ENCODE data around the gene CPN2.

The CPN2 gene

GRCh38 chr3:194306771-194307640 lies 44.1 kb downstream of the CPN2 start:
- no peak overlapping the region for H3K9ac ChIP-seq (ENCODE audit: low read length)
- H3K18ac ChIP-seq (ENCODE audit: low read depth in 1 of 2, low read length in 2 of 2), result no peak overlapping the region
- no peak for DNase-seq
- H3K79me1 ChIP-seq (replicated peaks; ENCODE audit: low read length, poor library complexity, severe bottlenecking), result no peaks in the 10 kb centered on the region
- H2BK5ac ChIP-seq (ENCODE audit: low read depth, low read length, poor library complexity, severe bottlenecking), result no peak overlapping the region
- no peak overlapping the region for H2AFZ ChIP-seq (ENCODE audit: low read depth, low read length)
- 89% methylated on average over 12 of the region's 13 CpGs for WGBS
- no peaks in the 10 kb centered on the region for H3K36me3 ChIP-seq (ENCODE audit: control insufficient read depth in 1 of 2, insufficient read depth in 2 of 2, low read depth in 1 of 2, low read length in 2 of 2)
- H3K27me3 ChIP-seq (ENCODE audit: control insufficient read depth in 1 of 2, insufficient read depth in 1 of 2, low read length in 2 of 2), result peaks cover 16 to 72% of the 10 kb centered on the region in 2 experiments
- no peak overlapping the region for H2AK5ac ChIP-seq (ENCODE audit: low read length, severe bottlenecking)
- H3K4ac ChIP-seq (ENCODE audit: low read depth in 1 of 2, low read length in 2 of 2), result no peak overlapping the region
- no peaks in the 10 kb centered on the region for H3K9me3 ChIP-seq (ENCODE audit: control insufficient read depth, low read length)
- H3K23ac ChIP-seq (ENCODE audit: low read length in 2 of 2), result no peak overlapping the region
- H3K14ac ChIP-seq (ENCODE audit: low read length in 2 of 2), result no peak overlapping the region
- H3K4me1 ChIP-seq (ENCODE audit: control insufficient read depth, insufficient read depth, low read depth, low read length), result peaks cover 13% of the 10 kb centered on the region
- no peak overlapping the region for H2BK12ac ChIP-seq (ENCODE audit: low read length in 2 of 2)
- H3K4me3 ChIP-seq (ENCODE audit: insufficient read depth in 1 of 2, low read depth in 1 of 2, low read length in 2 of 2), result no peak overlapping the region
- no peak overlapping the region for H3K4me2 ChIP-seq (ENCODE audit: low read length, poor library complexity, severe bottlenecking)
- H2BK15ac ChIP-seq (ENCODE audit: low read depth, poor library complexity, severe bottlenecking), result no peak overlapping the region
- H2BK120ac ChIP-seq (ENCODE audit: low read depth, low read length), result no peak overlapping the region
- no peak overlapping the region for H4K91ac ChIP-seq (ENCODE audit: low read length)
- no peak overlapping the region for H4K8ac ChIP-seq (ENCODE audit: low read length)
- H3K27ac ChIP-seq (ENCODE audit: low read length, poor library complexity, severe bottlenecking), result no peak overlapping the region

- DNase-seq, result no peak
- peak overlapping the region in 1 of 2 experiments; percentile 7 for H2BK12ac ChIP-seq (ENCODE audit: low read length in 2 of 2)
- H3K4me3 ChIP-seq (ENCODE audit: insufficient read depth in 1 of 2, low read depth in 1 of 2, low read length in 2 of 2), result no peak overlapping the region
- no peak overlapping the region for H4K91ac ChIP-seq (ENCODE audit: low read length)
- H3K14ac ChIP-seq (ENCODE audit: low read length in 2 of 2), result no peak overlapping the region
- H3K23ac ChIP-seq (ENCODE audit: low read length in 2 of 2), result no peak overlapping the region
- H3K4me1 ChIP-seq (ENCODE audit: control insufficient read depth, insufficient read depth, low read depth, low read length), result peaks cover 13% of the 10 kb centered on the region
- H3K36me3 ChIP-seq (ENCODE audit: control insufficient read depth in 1 of 2, insufficient read depth in 2 of 2, low read depth in 1 of 2, low read length in 2 of 2), result no peaks in the 10 kb centered on the region
- peaks cover 9 to 64% of the 10 kb centered on the region in 2 experiments for H3K27me3 ChIP-seq (ENCODE audit: control insufficient read depth in 1 of 2, insufficient read depth in 1 of 2, low read length in 2 of 2)
- H2AK5ac ChIP-seq (ENCODE audit: low read length, severe bottlenecking), result no peak overlapping the region
- no peak overlapping the region for H4K8ac ChIP-seq (ENCODE audit: low read length)
- no peak overlapping the region for H3K27ac ChIP-seq (ENCODE audit: low read length, poor library complexity, severe bottlenecking)
- no peak overlapping the region for H2BK15ac ChIP-seq (ENCODE audit: low read depth, poor library complexity, severe bottlenecking)
- H2BK120ac ChIP-seq (ENCODE audit: low read depth, low read length), result no peak overlapping the region
- H3K9ac ChIP-seq (ENCODE audit: low read length), result no peak overlapping the region
- no peak overlapping the region for H3K4ac ChIP-seq (ENCODE audit: low read depth in 1 of 2, low read length in 2 of 2)
- H3K9me3 ChIP-seq (ENCODE audit: control insufficient read depth, low read length), result no peaks in the 10 kb centered on the region
- no peak overlapping the region for H2AFZ ChIP-seq (ENCODE audit: low read depth, low read length)
- no peak overlapping the region for H3K4me2 ChIP-seq (ENCODE audit: low read length, poor library complexity, severe bottlenecking)
- peak overlapping the region in 1 of 2 experiments; percentile 48 for H3K18ac ChIP-seq (ENCODE audit: low read depth in 1 of 2, low read length in 2 of 2)
- WGBS, result 66% methylated on average over 11 of the region's 11 CpGs
- no peak overlapping the region for H2BK5ac ChIP-seq (ENCODE audit: low read depth, low read length, poor library complexity, severe bottlenecking)
- no peaks in the 10 kb centered on the region for H3K79me1 ChIP-seq (replicated peaks; ENCODE audit: low read length, poor library complexity, severe bottlenecking)
Observed at GRCh38 chr3:194306109-194306686, 44.9 kb downstream of the CPN2 start.

- Histone ChIP-seq H2AK5ac (ENCODE audit: low read length, severe bottlenecking) (no peak overlapping the region), H3K27ac (ENCODE audit: low read length, poor library complexity, severe bottlenecking) (no peak overlapping the region), H4K91ac (ENCODE audit: low read length) (no peak overlapping the region), H3K18ac (ENCODE audit: low read depth in 1 of 2, low read length in 2 of 2) (no peak overlapping the region), H2BK15ac (ENCODE audit: low read depth, poor library complexity, severe bottlenecking) (no peak overlapping the region), H2AFZ (ENCODE audit: low read depth, low read length) (no peak overlapping the region), H3K4ac (ENCODE audit: low read depth in 1 of 2, low read length in 2 of 2) (no peak overlapping the region), H3K4me1 (ENCODE audit: control insufficient read depth, insufficient read depth, low read depth, low read length) (peaks cover 13% of the 10 kb centered on the region), H3K14ac (ENCODE audit: low read length in 2 of 2) (no peak overlapping the region), H3K9me3 (ENCODE audit: control insufficient read depth, low read length) (no peaks in the 10 kb centered on the region), H2BK120ac (ENCODE audit: low read depth, low read length) (no peak overlapping the region), H3K4me2 (ENCODE audit: low read length, poor library complexity, severe bottlenecking) (no peak overlapping the region), H3K79me1 (replicated peaks; ENCODE audit: low read length, poor library complexity, severe bottlenecking) (no peaks in the 10 kb centered on the region), H3K4me3 (ENCODE audit: insufficient read depth in 1 of 2, low read depth in 1 of 2, low read length in 2 of 2) (no peak overlapping the region), H2BK12ac (ENCODE audit: low read length in 2 of 2) (peak overlapping the region in 1 of 2 experiments; percentile 7), H3K23ac (ENCODE audit: low read length in 2 of 2) (no peak overlapping the region), H4K8ac (ENCODE audit: low read length) (no peak overlapping the region), H3K9ac (ENCODE audit: low read length) (no peak overlapping the region), H2BK5ac (ENCODE audit: low read depth, low read length, poor library complexity, severe bottlenecking) (no peak overlapping the region), H3K27me3 (ENCODE audit: control insufficient read depth in 1 of 2, insufficient read depth in 1 of 2, low read length in 2 of 2) (peaks cover 9 to 58% of the 10 kb centered on the region in 2 experiments), H3K36me3 (ENCODE audit: control insufficient read depth in 1 of 2, insufficient read depth in 2 of 2, low read depth in 1 of 2, low read length in 2 of 2) (no peaks in the 10 kb centered on the region)
- DNase-seq, result no peak
- WGBS, result 74% methylated on average over 11 of the region's 11 CpGs
Observed at GRCh38 chr3:194305356-194306108, 45.6 kb downstream of the CPN2 start.

Measured in mesenchymal stem cell (in vitro differentiated cells and primary cell).